Endothelial cell of umbilical vein (primary cell): ENCODE data around the gene ARRB1. TPM values are rescaled to one million over a fixed set of nuclear protein-coding genes. Genes with fewer than 3 reads are reported as not detected.

Experiments used
- BruUV-seq: library from RNA; stranded (reverse); fragments of 400-500 nt; replicated peaks from 2 replicates; lab custom pipeline; 2021; lab: Mats Ljungman, UMichigan
- CTCF ChIA-PET: fragments of 300-600, 350-600 bp; sonication (Branson Sonifier 250); formaldehyde crosslinking; loops from one replicate; lab custom pipeline; 2021; ENCODE audit warnings: antibody characterized with exemption, inconsistent platforms; lab: Charles Lee
- POLR2A ChIA-PET: fragments of 300-600, 350-600 bp; sonication (Branson Sonifier 250); formaldehyde crosslinking; loops from one replicate; lab custom pipeline; 2021; ENCODE audit warnings: antibody characterized with exemption, inconsistent platforms; lab: Charles Lee
- DNase-seq: peaks from one replicate; pipeline ENCODE4 v3.0.0-alpha.2; 2011; ENCODE audit warnings: low read depth, low spot score
- FAIRE-seq: peaks from 2 replicates; lab custom pipeline; 2011; peaks lifted over from hg19 to GRCh38; lab: Jason Lieb, UNC
- H2AFZ ChIP-seq: 2 replicates; pipeline ENCODE4 v1.6.0; 2012; ENCODE audit warnings: low read depth, low read length, control low read depth, inconsistent platforms
- H3K27ac ChIP-seq: 2 replicates; pipeline ENCODE4 v1.5.1; 2011; ENCODE audit warnings: low read depth, mild to moderate bottlenecking, control low read depth, low read length, moderate library complexity; ENCODE audit not compliant: insufficient read depth
- H3K27me3 ChIP-seq, 2 experiments: 2 replicates each; pipeline versions ENCODE4 v1.6.0 to v1.6.1; 2011; ENCODE audit warnings: low read length in 2 of 2, mixed read lengths in 1 of 2; ENCODE audit not compliant: control insufficient read depth in 2 of 2, insufficient read depth in 2 of 2
- H3K36me3 ChIP-seq, 2 experiments: 2 replicates in 1 of 2; 3 replicates in 1 of 2; pipeline ENCODE4 v1.5.1; 2011; ENCODE audit warnings: low read length in 2 of 2, mild to moderate bottlenecking in 1 of 2, moderate library complexity in 1 of 2; ENCODE audit not compliant: control insufficient read depth in 2 of 2, insufficient read depth in 2 of 2; ENCODE audit errors: extremely low read depth in 1 of 2
- H3K4me1 ChIP-seq: 3 replicates; pipeline ENCODE4 v1.5.1; 2011; ENCODE audit warnings: mild to moderate bottlenecking, low read length; ENCODE audit not compliant: control insufficient read depth, insufficient read depth; ENCODE audit errors: extremely low read depth
- H3K4me2 ChIP-seq: 2 replicates; pipeline ENCODE4 v1.6.1; 2011; ENCODE audit warnings: low read length, control low read depth, mixed read lengths; ENCODE audit not compliant: insufficient read depth
- H3K4me3 ChIP-seq, 3 experiments: fragments of 200-600 bp in 1 of 3; sonication (generic), shearing (Covaris generic) in 1 of 3; replicated peaks in 1 of 3; 2 replicates each; pipeline ENCODE4 v1.5.1; 2011 to 2016; ENCODE audit warnings: control low read depth in 3 of 3, low read length in 3 of 3, mild to moderate bottlenecking in 2 of 3, inconsistent platforms in 1 of 3, low read depth in 1 of 3, moderate library complexity in 1 of 3; ENCODE audit not compliant: insufficient read depth in 1 of 3
- H3K79me2 ChIP-seq: 2 replicates; pipeline ENCODE4 v1.6.0; 2012; ENCODE audit warnings: low read length, inconsistent platforms; ENCODE audit not compliant: control insufficient read depth, insufficient read depth
- H3K9ac ChIP-seq: replicated peaks from 2 replicates; pipeline ENCODE3; 2011; ENCODE audit warnings: low read length, control low read depth; ENCODE audit not compliant: insufficient read depth; ENCODE audit errors: extremely low read depth
- H3K9me1 ChIP-seq: replicated peaks from 3 replicates; pipeline ENCODE4 v1.6.0; 2011; ENCODE audit warnings: mild to moderate bottlenecking, low read length; ENCODE audit not compliant: control insufficient read depth, insufficient read depth; ENCODE audit errors: extremely low read depth
- H3K9me3 ChIP-seq: replicated peaks from 2 replicates; pipeline ENCODE4 v1.5.1; 2012; ENCODE audit warnings: low read length, inconsistent platforms; ENCODE audit not compliant: control insufficient read depth, insufficient read depth
- H4K20me1 ChIP-seq: replicated peaks from 2 replicates; pipeline ENCODE3; 2011; ENCODE audit warnings: mild to moderate bottlenecking, low read length; ENCODE audit not compliant: control insufficient read depth, insufficient read depth; ENCODE audit errors: extremely low read depth
- EZH2 ChIP-seq: IDR thresholded peaks from 2 replicates; pipeline ENCODE4 v1.6.1; 2012; ENCODE audit warnings: borderline replicate concordance, low read depth, mild to moderate bottlenecking, moderate library complexity, low read length, inconsistent platforms; ENCODE audit not compliant: severe bottlenecking
- FOS ChIP-seq: IDR thresholded peaks from 2 replicates; pipeline ENCODE4 v1.6.1; 2011; ENCODE audit warnings: mild to moderate bottlenecking, low read length, moderate library complexity, borderline replicate concordance; ENCODE audit not compliant: insufficient read depth
- GATA2 ChIP-seq: IDR thresholded peaks from 2 replicates; pipeline ENCODE4 v1.7.0; 2011; ENCODE audit warnings: low read depth, mild to moderate bottlenecking, moderate library complexity, mixed read lengths, low read length; ENCODE audit not compliant: insufficient read length, insufficient read depth
- JUN ChIP-seq: IDR thresholded peaks from 2 replicates; pipeline ENCODE4 v1.6.1; 2011; ENCODE audit warnings: borderline replicate concordance, low read depth; ENCODE audit not compliant: insufficient read length, insufficient read depth
- MAX ChIP-seq: IDR thresholded peaks from 2 replicates; pipeline ENCODE4 v1.6.1; 2011; ENCODE audit not compliant: insufficient read depth, insufficient read length
- MYC ChIP-seq: IDR thresholded peaks from one replicate; pipeline ENCODE4 v1.6.1; 2011; ENCODE audit warnings: mild to moderate bottlenecking, low read depth, low read length
- POLR2A ChIP-seq: IDR thresholded peaks from 2 replicates; pipeline ENCODE4 v1.6.1; 2012; ENCODE audit warnings: low read depth, mild to moderate bottlenecking, control low read depth, low read length
- POLR2AphosphoS5 ChIP-seq: IDR thresholded peaks from 2 replicates; pipeline ENCODE4 v1.6.1; 2012; ENCODE audit warnings: low read depth, mild to moderate bottlenecking, control low read depth, low read length, moderate library complexity; ENCODE audit not compliant: insufficient read depth
- dilution Hi-C: fragments of 300-500 bp; cut with MboI; formaldehyde crosslinking; loops from one replicate; pipeline ENCODE4 v1.15.0; 2019; ENCODE audit warnings: low sequenced_read_pairs; ENCODE audit not compliant: extremely low pct_ligation_motif_present
- intact Hi-C: fragments of 100-400 bp; cut with micrococcal nuclease; formaldehyde crosslinking; loops from one replicate; pipeline ENCODE4 v1.10.0; 2022
- polyA plus RNA-seq, 4 experiments: library from polyadenylated mRNA; depleted of rRNA in 3 of 4; stranded (reverse) in 3 of 4; unstranded in 1 of 4; fragments of >200 nt; gene quantifications; 2 replicates each; pipeline versions ENCODE4 v1.2.1 to v1.2.3, GENCODE V29; 2011 to 2012; ENCODE audit warnings: missing spikeins in 1 of 4
- total RNA-seq: library from RNA; stranded (reverse); gene quantifications from 2 replicates; pipeline ENCODE4 v1.2.3, GENCODE V29; 2021
- TF ChIP-seq, protein P1 (sequence below), 2 donors: IDR thresholded peaks; 1 replicate in 1 of 2; 2 replicates in 1 of 2; pipeline ENCODE4 v1.5.1; 2011; ENCODE audit warnings: low read length in 2 of 2, mild to moderate bottlenecking in 2 of 2, moderate library complexity in 2 of 2, control low read depth in 1 of 2, inconsistent platforms in 1 of 2, low read depth in 1 of 2; ENCODE audit not compliant: insufficient read depth in 1 of 2; ENCODE audit errors: extremely low read depth in 1 of 2

ARRB1 gene
- total and polyA plus RNA-seq, 2 donors (not counting 3 experiments of a cell fraction or from before 2014, with no cell fraction given): 63.9 to 92.6 TPM

- FAIRE-seq (peak; percentile 79), DNase-seq (peak; percentile 85)
- intact Hi-C loops (loop anchor here (1.0 to 2.0 kb wide), 3 partner anchors 26 to 312 kb away; no protein-coding TSS in a partner anchor), dilution Hi-C loops (no loop called here)
- Histone ChIP-seq H3K4me2 (peak overlapping the region; percentile 43), H3K4me3 (peak overlapping the region in 2 of 3 experiments; percentile 4 to 31), H3K27me3 (peaks cover 50 to 51% of the 10 kb centered on the region in 2 experiments), H4K20me1 (no peaks in the 10 kb centered on the region), H3K79me2 (no peaks in the 10 kb centered on the region), H3K36me3 (no peaks in the 10 kb centered on the region), H3K9ac (no peak overlapping the region), H3K9me3 (no peaks in the 10 kb centered on the region), H3K27ac (no peak overlapping the region), H2AFZ (peak overlapping the region; percentile 91), H3K4me1 (peaks cover 7% of the 10 kb centered on the region), H3K9me1 (no peaks in the 10 kb centered on the region)
- no peak for TF ChIP-seq GATA2
- no peak for TF ChIP-seq POLR2A
- TF ChIP-seq, protein P1, sequence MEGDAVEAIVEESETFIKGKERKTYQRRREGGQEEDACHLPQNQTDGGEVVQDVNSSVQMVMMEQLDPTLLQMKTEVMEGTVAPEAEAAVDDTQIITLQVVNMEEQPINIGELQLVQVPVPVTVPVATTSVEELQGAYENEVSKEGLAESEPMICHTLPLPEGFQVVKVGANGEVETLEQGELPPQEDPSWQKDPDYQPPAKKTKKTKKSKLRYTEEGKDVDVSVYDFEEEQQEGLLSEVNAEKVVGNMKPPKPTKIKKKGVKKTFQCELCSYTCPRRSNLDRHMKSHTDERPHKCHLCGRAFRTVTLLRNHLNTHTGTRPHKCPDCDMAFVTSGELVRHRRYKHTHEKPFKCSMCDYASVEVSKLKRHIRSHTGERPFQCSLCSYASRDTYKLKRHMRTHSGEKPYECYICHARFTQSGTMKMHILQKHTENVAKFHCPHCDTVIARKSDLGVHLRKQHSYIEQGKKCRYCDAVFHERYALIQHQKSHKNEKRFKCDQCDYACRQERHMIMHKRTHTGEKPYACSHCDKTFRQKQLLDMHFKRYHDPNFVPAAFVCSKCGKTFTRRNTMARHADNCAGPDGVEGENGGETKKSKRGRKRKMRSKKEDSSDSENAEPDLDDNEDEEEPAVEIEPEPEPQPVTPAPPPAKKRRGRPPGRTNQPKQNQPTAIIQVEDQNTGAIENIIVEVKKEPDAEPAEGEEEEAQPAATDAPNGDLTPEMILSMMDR (IDR thresholded peaks at IDR 0.05; ENCODE audit: extremely low read depth in 1 of 2, insufficient read depth in 1 of 2, low read depth in 1 of 2, low read length in 2 of 2): peak; percentile 61 to 99
- TF ChIP-seq FOS: no peak
- TF ChIP-seq MYC: peak; percentile 52
- peak; percentile 57 for TF ChIP-seq POLR2AphosphoS5
- no peak for TF ChIP-seq JUN
- TF ChIP-seq EZH2: peak; percentile 3
- TF ChIP-seq MAX: no peak
- BruUV-seq: no TSS peak
- CTCF ChIA-PET: interaction anchor here (0.6 to 9.6 kb wide), 35 partner anchors 8 to 1306 kb away, joined by 3 to 240 read pairs (median 6); no protein-coding TSS in a partner anchor
- POLR2A ChIA-PET: no interaction called here
Measured at GRCh38 chr11:75241036-75241905, 110.2 kb downstream of the ARRB1 start.
